Kidney capillary endothelial cell (primary cell): ENCODE measurements around the gene QPRT.
"Not testable (repeated sequence)": the region's sequence is repeated elsewhere in the genome, so short reads cannot be mapped to it uniquely, and the experiment has no call there.

Experiments
- DNase-seq: peaks from one replicate; pipeline ENCODE4 v3.0.0-alpha.2; 2018; ENCODE audit warnings: low spot score

Gene QPRT

GRCh38 chr16:29720703-29721102 is 41.7 kb downstream of the QPRT start:
- no peak for DNase-seq

GRCh38 chr16:29721167-29721879 is 42.3 kb downstream of the QPRT start:
- DNase-seq: peak; percentile 60

- no peak for DNase-seq
Measured at GRCh38 chr16:29726845-29727377, 47.9 kb downstream of the QPRT start.

GRCh38 chr16:29727452-29727851 is 48.5 kb downstream of the QPRT start:
- DNase-seq: no peak

- peak; percentile 24 for DNase-seq
Measured at GRCh38 chr16:29729116-29729521, 50.1 kb downstream of the QPRT start.

GRCh38 chr16:29730649-29731048 is 51.7 kb downstream of the QPRT start:
- no peak for DNase-seq

- DNase-seq: not testable (repeated sequence)
Measured at GRCh38 chr16:29731768-29732601, 53.0 kb downstream of the QPRT start.

- no peak for DNase-seq
Measured at GRCh38 chr16:29734786-29735185, 55.8 kb downstream of the QPRT start.

GRCh38 chr16:29736112-29736511 is 57.1 kb downstream of the QPRT start:
- DNase-seq: no peak

- no peak for DNase-seq
Measured at GRCh38 chr16:29736764-29737163, 57.8 kb downstream of the QPRT start.

- no peak for DNase-seq
Measured at GRCh38 chr16:29737713-29738112, 58.7 kb downstream of the QPRT start.

GRCh38 chr16:29738514-29738913 is 59.5 kb downstream of the QPRT start:
- DNase-seq: no peak

- not testable (repeated sequence) for DNase-seq
Measured at GRCh38 chr16:29739927-29740629, 61.1 kb downstream of the QPRT start.

- not testable (repeated sequence) for DNase-seq
Measured at GRCh38 chr16:29740630-29741015, 61.6 kb downstream of the QPRT start.

- no peak for DNase-seq
Measured at GRCh38 chr16:29742683-29743275, 63.8 kb downstream of the QPRT start.

GRCh38 chr16:29743475-29743826 is 64.5 kb downstream of the QPRT start:
- no peak for DNase-seq

GRCh38 chr16:29743827-29744531 is 65.0 kb downstream of the QPRT start:
- no peak for DNase-seq

GRCh38 chr16:29744541-29745101 is 65.6 kb downstream of the QPRT start:
- no peak for DNase-seq

- no peak for DNase-seq
Measured at GRCh38 chr16:29745121-29745852, 66.3 kb downstream of the QPRT start.

GRCh38 chr16:29745853-29746345 is 66.9 kb downstream of the QPRT start, which contains the start of gene C16orf54:
Gene C16orf54, minus strand, starts transcription at chr16:29745990. Its CDS starts 1,039 bp downstream, at chr16:29744951.
- DNase-seq: no peak
